CD1c-positive myeloid dendritic cell (primary cell): ENCODE measurements around the gene CDH12.
"Not testable (repeated sequence)": the region's sequence is repeated elsewhere in the genome, so short reads cannot be mapped to it uniquely, and the experiment has no call there.

Experiments
- DNase-seq: peaks from one replicate; pipeline ENCODE4 v3.0.0-alpha.2; 2016; ENCODE audit errors: extremely low spot score

The CDH12 gene

DNA sequence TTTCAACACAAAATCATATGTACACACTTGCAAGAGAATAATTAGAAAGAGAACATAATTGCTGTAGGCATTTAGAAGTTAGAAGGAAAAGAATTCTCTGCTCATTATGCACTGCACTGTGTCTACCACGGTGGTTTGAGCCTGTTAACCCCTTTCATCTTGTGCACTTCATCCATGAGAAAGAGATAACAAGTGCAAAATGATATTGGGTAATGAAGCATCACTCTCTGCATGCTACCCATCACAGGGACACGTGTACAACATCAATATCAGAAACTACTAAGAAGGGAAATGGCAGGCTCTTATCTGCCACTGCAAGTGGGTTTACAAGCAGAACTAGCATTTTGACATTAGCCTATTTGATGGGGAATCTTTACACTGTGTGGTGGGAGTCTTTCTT lies 202.6 kb downstream of the CDH12 start:
- DNase-seq, result no peak

DNA sequence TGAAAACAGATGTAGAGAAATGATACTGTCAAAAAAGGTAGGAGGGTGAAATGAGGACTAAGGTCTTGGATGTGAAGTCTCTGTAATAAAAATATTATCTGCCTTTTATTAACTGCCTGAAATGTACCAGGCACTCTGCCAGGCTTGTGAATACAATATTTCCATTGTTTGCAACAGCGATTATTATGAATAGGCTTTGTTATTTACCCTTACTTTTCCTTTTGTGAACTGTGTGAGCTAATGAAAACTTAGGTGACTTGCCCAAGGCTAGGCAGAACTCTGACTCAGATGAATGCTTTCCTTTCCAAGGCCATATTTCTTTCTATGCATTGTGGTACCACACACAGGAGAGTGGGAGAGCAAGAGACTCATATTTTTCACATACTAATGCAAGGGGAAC lies 204.1 kb downstream of the CDH12 start:
- no peak for DNase-seq

DNA sequence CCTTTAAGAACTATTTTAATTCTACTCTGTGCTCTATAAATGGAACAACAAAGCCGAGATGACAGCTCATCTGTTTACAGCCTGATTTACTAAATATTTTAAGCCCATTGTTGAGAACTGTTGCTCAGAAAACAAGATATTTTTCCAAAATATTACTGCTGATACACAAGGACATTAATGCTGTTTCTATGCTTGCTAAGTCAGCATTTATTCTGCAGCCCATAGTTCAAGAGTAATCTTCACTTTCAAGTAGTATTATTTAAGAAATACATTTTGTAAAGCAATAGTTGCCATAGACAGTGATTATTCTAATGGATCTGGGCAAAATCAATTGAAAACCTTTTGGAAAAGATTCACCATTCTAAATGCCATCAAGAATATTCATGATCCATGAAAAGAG lies 208.3 kb downstream of the CDH12 start:
- DNase-seq, result no peak

DNA sequence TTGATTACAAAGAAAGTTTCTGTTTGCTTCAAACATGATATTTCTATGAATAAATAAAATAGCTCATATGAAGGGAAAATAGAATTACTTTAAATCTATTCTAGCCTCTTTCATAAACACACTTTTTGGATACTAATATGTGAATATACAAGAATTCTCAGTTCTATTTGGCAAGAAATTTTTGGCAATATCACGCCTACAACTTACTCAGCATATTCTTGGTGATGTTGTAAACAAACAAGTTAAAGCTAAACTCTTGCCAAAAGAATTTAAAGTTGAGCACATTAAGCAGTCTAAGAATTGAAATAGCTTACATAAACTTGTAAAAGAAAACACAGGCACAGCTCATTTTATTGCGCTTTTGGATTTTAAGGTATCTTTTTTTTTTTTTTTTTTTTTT lies 209.8 kb downstream of the CDH12 start:
- no peak for DNase-seq

DNA sequence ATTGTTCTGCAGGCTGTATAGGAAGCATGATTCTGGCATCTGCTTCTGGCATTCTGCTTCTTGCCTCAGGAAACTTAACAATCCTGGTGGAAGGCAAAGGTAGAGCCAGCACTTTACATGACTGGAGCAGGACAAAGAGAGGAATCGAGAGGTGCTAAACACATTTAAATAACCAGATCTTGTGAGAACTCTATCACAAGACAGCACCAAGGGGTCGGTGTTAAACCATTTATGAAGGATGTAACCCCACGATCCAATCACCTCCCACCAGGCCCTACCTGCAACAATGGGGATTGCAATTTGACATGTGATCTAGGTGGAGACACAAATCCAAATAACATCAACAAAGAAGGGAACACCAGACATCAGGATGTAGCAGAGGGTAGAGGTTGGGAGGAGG lies 221.5 kb downstream of the CDH12 start:
- no peak for DNase-seq

DNA sequence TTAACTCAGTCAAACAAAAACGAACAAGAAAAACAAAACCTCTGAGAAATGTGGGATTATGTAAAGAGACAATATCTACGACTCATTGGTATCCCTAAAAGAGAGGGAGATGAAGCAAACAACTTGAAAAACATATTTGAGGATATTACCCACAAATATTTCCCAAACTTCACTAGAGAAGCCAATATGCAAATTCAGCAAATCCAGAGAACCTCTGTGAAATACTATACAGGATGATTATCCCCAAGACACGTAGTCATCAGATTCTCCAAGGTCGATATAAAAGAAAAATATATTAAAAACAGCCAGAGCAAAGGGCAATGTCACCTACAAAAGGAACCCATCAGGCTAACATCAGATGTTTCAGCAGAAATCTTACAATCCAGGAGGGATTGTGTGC lies 226.1 kb downstream of the CDH12 start:
- no peak for DNase-seq

DNA sequence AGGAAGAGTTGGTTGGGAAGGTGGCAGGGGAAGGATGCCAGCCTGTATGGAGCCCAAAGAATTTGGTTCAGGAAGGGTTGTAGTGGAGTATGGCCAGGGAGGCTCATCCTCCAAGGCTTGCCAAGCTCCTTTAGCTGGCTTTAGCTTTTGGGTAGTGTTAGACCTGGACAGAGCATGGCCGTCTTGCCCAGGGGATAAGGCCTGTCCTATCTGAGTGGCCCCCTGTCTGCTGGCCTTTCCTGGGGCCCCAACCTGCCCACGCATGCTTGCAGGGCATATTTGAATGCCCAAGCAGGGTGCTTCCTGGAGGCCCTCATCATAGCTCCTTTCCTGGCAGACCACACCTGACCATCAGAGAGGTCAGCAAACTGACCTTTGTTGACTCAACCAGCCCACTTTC lies 227.7 kb downstream of the CDH12 start:
- DNase-seq, result no peak

DNA sequence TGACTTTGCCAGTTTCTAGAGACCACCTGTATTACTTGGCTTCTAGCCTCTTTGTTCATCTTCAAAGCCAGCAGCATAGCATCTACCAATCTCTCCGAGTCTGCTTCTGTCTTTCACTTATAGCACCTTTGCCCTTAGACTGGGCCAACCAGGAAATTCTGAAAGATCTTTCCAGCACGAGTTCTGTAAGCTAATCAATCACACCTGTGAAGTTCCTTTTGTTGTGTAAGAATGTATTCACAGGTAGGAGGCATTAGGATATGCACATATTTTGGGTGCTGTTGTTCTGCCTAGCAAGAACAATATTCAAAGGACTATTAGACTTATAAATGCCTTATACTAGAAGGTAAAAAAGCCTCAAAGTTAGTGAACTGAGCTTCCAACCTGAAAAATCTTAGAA lies 232.1 kb downstream of the CDH12 start:
- DNase-seq, result no peak

DNA sequence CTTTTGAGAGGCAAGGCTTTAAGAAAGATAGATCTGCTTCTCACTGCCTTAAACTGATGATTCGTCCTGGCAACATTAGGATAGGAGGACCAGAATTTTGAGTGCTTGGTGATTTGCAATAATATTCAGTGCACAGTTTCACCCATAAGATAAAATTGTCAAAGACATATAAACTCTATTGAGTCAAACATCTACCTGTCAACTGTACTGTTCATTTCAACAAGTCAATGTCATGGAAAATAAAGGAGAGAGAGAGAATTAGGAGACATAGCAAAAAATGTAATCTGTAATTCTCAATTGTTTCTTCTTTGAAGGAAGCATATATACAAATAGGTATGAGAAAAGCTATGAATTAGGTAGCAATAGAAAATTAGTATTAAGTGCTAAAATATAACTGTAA lies 237.2 kb downstream of the CDH12 start:
- no peak for DNase-seq

DNA sequence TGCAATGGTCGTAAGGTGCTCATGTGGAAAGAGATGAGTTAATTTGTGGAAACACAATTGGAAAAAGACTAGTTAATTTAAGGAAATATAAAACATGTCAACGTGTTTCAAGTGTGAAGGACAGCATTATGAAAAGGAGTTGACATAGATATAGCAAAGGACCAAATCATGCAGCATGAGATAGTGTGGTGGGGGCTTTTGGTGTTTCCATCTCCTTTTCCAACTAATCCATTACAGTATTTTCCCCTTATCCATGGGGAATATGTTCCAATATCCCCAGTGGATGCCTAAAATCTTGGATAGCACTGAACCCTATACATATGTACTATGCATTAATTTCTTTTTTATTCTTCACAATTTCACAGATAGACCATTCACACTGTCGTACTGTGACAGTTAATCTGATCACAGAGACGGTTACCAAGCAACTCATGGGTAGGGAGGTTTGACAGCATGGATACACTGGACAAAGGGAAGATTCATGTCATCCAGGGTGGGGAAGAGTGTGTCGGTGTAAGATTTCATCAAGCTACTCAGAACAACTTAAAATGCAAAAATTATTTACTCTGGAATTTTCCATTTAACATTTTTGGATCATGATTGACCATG lies 238.6 kb downstream of the CDH12 start:
- DNase-seq, result no peak

DNA sequence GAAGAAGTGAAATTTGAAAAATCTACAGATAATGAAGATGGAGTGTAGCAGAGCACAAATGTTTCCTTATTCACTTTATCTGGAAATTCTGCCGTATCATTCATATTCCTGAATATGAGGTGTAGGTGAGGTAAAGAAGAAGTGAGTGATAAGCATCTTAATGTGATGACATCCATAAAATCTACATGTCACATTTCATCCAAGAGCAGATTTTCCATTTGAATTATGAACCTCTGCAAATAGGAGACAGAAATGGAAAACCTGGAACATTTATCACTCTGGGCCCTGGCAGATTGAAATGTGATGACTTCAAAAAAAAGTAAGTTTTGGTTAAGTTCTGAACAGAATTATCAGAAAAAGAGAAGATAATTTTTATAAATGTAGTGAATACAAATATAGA lies 240.2 kb downstream of the CDH12 start:
- no peak for DNase-seq

DNA sequence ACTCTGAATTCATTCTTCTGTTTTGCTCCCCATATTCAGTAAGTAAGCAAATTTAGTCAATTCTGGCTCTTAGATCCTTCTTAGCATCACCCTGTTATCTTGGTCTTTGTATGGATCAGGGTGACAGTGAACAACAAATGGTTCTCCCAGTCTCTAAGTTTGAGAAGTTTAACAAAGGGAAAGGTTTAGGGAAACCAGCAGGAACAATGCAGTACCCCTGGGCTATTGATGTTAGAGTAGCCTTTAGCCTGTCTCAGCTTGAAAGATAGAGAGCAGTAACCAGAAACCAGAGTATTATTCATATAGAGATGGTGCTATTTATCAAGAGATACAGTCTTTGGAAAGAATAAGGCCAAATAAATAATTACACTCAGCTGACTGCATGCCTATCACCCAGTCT lies 241.8 kb downstream of the CDH12 start:
- no peak for DNase-seq

DNA sequence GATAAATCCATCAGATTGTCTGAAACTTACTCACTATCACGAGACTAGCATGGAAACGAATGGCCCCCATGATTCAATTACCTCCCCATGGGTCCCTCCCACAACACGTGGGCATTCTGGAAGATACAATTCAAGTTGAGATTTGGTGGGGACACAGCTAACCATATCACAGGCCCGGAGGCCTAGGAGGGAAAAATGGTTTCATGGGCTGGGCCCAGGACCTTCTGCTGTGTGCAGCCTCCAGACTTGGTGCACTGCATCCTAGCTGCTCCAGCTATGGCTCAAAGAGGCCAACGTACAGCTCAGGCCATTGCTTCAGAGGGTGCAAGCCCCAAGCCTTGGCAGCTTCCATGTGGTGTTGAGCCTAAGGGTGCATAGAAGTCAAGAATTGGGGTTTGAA lies 245.6 kb downstream of the CDH12 start:
- DNase-seq, result not testable (repeated sequence)

DNA sequence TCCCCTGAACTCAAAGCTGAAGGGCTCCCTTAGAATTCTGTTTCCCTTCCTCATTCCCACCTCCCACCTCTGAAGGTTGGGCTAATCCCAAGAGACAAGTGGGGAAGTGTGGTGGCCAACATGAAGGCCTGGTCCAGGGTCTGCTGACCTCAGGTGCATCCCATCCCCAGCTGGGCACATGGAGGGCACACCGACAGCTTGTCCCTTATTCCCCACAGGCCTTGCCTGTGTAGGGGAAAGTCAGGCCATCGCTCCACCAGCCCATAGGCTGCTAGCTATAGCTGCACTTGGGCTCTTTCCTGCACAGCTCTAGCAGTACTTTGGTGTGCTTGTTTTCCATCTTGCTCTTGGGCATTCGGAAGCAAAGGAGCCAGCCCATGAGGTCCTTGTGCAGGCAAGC lies 247.7 kb downstream of the CDH12 start:
- DNase-seq, result no peak

DNA sequence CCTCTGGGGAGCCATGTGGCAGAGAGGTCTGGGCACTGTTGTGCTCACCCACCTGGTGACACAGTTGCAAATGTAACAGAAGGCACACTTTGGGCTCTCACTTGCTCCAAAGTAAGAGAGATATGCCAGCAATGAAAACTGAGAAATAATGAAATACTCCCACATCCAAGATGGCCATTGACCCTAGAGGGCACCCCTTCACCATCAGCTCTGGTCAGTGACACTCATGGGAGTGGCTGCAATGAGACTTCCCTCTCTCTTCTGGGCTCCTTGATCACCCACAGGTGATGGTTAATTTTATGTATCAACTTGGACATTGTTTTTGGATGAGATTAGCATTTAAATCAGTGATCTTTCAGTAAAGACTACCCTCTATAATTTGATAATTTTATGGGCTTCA lies 248.4 kb downstream of the CDH12 start:
- no peak for DNase-seq

DNA sequence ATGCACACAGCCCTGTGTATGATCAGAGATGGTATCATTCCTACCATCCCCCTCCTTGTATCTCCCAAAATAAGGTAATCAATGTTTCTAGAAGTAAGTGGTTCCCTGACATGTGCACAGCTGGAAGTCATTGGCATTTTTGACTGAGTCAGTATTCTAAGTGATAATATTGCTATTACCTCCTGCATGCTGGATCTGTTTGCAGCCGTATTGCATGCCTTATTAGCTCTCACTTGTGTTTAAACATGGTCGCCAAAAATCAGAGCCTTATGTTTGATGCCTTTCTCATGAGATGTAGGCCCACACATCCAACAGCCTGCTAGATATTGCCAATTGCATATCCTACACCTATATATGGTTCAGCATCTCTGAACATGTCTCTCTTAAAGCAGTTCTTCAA lies 254.3 kb downstream of the CDH12 start:
- no peak for DNase-seq

DNA sequence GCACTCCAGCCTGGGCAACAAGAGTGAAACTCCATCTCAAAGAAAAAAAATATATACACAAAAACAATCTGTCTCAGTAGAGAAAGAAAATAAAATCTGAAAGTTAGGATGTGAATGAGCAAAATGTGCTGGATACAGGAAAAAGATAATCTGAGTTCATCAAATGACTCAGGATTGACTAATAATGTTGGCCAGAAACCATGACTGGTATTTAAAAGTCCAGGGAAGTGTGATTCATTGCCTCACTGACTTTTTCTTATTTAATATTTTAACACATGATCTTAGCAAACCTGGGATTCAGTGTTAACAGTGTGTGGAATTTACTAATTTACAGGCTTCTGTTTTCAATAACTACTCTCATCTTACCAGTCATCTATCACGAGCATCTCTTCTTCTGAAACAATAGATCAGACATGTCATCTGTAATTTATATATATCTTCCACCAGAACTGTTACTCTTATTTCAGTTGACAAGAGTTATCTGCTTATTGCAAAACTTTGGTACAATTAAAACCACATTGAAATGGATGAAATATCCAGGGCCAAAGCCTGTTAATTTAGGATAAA lies 256.7 kb downstream of the CDH12 start:
- no peak for DNase-seq

DNA sequence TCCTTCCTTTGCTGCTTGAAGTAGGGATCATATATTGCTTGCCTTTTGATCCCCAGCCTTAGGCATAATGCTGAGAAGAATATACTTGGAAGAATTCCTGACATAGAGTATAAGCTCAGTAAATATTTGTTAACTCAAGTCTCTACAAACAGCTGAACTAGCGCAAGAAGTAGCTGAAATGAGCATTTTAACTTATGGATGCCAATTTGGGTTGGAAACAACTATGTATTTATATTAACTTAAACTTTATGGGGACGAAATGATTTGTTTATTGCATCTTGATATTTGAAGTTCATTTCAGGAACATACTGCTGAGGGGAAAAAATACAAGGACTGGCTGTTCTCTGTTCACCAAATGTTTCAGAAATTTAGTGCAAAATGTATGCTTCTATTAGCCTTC lies 258.7 kb downstream of the CDH12 start:
- DNase-seq, result no peak

DNA sequence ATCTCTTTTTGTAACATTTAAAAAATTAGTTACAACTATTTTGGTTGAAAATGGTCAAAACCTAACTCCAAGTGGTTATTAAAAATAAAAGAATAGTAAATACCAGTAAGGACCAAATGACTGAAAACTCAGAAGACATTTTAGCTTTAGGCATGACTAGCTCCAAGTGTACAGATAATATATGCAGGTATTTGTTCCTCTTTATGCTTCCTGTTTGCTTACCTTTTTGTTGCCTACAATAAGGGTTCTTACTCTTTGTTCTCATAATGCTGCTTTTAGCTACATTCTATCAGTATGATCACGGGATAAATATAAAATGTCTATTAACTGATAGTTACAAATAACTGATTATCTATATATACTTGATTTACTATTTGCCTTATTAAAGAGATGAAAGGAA lies 259.6 kb downstream of the CDH12 start:
- no peak for DNase-seq

DNA sequence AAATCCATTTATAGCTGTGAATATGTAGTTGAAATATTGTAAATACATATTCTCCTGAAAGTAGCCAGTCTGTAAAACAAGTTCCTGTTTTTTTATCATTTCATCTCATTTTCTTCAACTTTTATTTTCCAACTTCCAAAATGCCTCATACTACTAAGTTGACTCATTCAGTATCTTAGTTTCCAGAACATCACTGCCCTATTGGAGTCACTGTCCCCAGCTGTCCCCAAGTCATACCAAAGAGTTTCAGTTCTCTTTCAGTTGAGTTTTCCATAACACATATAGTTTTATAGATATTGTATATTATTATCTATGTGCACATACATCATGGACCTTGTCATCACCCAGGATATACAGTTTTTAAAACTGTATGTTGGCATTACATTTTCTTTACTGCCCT lies 261.7 kb downstream of the CDH12 start:
- no peak for DNase-seq

DNA sequence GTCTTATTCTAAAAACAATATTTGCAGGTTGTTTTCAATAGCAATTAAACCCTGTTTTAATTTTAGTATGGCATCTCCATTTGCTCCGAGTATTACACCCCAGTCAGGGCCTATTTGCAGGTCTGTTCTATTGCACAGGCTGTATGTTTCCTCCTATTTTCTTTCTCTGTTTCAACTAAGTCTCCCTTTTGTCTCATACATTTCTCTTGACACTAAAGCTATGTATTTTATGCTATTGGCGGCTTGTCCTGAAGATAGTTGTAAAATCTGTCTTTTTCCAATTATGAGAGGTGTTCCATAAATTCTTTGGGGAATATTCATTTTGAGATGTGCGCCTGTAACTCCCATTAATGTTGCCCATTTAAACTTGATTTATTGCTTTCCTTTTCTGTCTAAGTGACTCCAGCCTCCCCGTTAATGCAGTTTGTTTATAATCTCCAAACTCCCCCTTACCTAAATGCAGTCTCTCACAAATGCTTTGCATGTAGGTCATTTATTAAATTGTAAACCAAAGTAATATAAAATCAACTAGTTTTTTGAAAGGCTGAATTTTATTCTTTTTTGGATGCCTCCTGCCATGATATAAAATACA lies 262.4 kb downstream of the CDH12 start:
- no peak for DNase-seq

DNA sequence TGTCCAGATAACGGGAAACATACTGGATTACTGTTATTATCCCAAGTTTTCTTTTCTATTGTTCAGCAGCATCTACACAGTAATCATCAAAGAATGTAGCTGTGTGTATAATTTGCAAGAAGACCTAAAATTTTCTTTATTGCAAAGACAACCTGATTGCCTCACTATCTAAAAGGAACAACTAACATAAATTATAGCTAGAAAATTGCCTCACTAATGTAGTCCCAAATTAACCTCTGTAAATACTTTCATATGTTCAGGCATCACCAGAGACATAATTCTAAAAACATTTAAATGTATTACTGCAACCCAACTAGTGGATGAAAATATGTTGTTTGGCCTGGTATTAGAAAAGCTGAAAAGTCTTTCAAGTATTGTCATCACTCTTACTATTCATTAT lies 275.4 kb downstream of the CDH12 start:
- no peak for DNase-seq

DNA sequence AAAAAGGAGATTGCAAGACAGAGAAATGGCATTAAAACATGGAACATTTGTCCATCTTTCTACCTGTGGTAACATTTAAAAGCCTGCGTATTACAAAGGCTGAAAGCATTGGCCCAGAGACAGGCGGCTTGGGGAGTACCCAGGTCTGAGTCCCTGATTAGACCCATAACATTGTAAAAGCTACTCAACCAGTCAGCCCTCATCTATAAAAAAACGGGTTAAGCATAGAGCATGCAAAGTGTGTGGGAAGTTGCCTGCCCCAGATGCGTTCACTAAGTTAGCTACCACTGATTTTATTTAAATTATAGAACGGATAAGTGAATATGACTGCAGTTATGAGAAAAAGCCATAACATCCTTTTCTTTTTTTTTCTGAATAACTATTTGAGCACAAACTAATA lies 276.1 kb downstream of the CDH12 start:
- DNase-seq, result no peak

DNA sequence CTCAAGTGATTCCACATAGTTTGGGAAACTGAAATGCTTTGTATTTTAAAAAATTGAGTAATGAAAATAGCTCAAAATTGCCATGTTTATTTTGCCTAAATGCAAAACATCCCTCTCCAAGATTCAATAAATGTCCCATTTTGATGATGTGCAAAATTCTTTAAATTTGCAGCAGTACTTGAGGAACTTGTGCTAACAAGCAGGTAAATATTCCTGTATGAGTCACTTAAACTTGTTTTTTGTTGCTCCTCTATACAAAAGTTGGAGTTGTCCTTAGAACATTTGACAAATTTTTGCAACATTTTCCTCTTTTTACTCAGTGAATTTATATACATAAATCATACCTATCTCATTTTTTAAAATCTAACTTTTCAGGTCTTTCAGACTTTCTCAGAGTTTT lies 280.2 kb downstream of the CDH12 start:
- DNase-seq, result no peak
